K562 (cell line): Measurements from ENCODE around the gene APPL2. TPM values are rescaled to one million over a fixed set of nuclear protein-coding genes. Genes with fewer than 3 reads are reported as not detected.

Experiments
- ARID1B ChIP-seq: fragments of 450-650 bp; IDR thresholded peaks from 2 replicates; pipeline ENCODE4 v1.6.1; 2016; ENCODE audit warnings: antibody characterized with exemption, mild to moderate bottlenecking, inconsistent platforms
- ARID2 ChIP-seq: fragments of 450-650 bp; IDR thresholded peaks from 2 replicates; pipeline ENCODE4 v1.6.1; 2017; ENCODE audit warnings: antibody characterized with exemption, mild to moderate bottlenecking
- HDGF ChIP-seq: fragments of 450-650 bp; IDR thresholded peaks from 2 replicates; pipeline ENCODE4 v1.6.1; 2016
- PCBP2 ChIP-seq: fragments of 200-400 bp; formaldehyde crosslinking; IDR thresholded peaks from 2 replicates; pipeline ENCODE4 v1.6.1; 2018; ENCODE audit warnings: low read length, low read depth, mild to moderate bottlenecking, moderate library complexity; ENCODE audit not compliant: poor library complexity, severe bottlenecking
- ZNF212 ChIP-seq: fragments of 450-650 bp; formaldehyde crosslinking; IDR thresholded peaks from 2 replicates; pipeline ENCODE4 v1.4.0; 2020; ENCODE audit warnings: mild to moderate bottlenecking
- ZNF511 ChIP-seq: sonication (generic); formaldehyde crosslinking; IDR thresholded peaks from 2 replicates; pipeline ENCODE4 v1.8.0; 2022; ENCODE audit warnings: mild to moderate bottlenecking, missing genetic modification reagents
- polyA plus RNA-seq, 8 experiments: library from polyadenylated mRNA; depleted of rRNA in 4 of 8; stranded (reverse) in 5 of 8; unstranded in 3 of 8; fragments of >200 nt; fragmentation: Nextera tagmentation in 2 of 8; fragmentation: Illumina TruSeq in 1 of 8; extraction: Ambion mirVana in 2 of 8; extraction: Trizol in 1 of 8; gene quantifications; 2 replicates each; pipeline versions ENCODE4 v1.2.1 to v1.2.3, GENCODE V29; 2011 to 2014; ENCODE audit warnings: inconsistent platforms in 1 of 8, missing spikeins in 1 of 8
- total RNA-seq, 7 experiments: library from RNA; depleted of rRNA in 6 of 7; stranded (reverse); fragments of >200 nt in 6 of 7; fragmentation: Illumina TruSeq in 2 of 7; extraction: Trizol in 2 of 7; gene quantifications; 2 replicates each; pipeline versions ENCODE4 v1.2.1 to v1.2.3, GENCODE V29; 2011 to 2021; ENCODE audit warnings: low replicate concordance in 1 of 7
- TF ChIP-seq, protein P1 (sequence below): sonication (generic); formaldehyde crosslinking; IDR thresholded peaks from 2 replicates; pipeline ENCODE4 v1.8.0; 2023; ENCODE audit warnings: missing genetic modification reagents, mild to moderate bottlenecking, borderline replicate concordance
- TF ChIP-seq, protein P2 (sequence below): sonication (generic); formaldehyde crosslinking; IDR thresholded peaks from 2 replicates; pipeline ENCODE4 v1.8.0; 2022; ENCODE audit warnings: missing genetic modification reagents, mild to moderate bottlenecking, borderline replicate concordance

The APPL2 gene
- total and polyA plus RNA-seq, 9 of the 15 experiments (the other 6 are each of a cell fraction or from before 2014, with no cell fraction given), result 2.1 to 14.4 (median 8.2) TPM

- no peak for TF ChIP-seq PCBP2
- no peak for TF ChIP-seq ZNF212 (CRISPR knock-in tag)
- TF ChIP-seq, protein P1, sequence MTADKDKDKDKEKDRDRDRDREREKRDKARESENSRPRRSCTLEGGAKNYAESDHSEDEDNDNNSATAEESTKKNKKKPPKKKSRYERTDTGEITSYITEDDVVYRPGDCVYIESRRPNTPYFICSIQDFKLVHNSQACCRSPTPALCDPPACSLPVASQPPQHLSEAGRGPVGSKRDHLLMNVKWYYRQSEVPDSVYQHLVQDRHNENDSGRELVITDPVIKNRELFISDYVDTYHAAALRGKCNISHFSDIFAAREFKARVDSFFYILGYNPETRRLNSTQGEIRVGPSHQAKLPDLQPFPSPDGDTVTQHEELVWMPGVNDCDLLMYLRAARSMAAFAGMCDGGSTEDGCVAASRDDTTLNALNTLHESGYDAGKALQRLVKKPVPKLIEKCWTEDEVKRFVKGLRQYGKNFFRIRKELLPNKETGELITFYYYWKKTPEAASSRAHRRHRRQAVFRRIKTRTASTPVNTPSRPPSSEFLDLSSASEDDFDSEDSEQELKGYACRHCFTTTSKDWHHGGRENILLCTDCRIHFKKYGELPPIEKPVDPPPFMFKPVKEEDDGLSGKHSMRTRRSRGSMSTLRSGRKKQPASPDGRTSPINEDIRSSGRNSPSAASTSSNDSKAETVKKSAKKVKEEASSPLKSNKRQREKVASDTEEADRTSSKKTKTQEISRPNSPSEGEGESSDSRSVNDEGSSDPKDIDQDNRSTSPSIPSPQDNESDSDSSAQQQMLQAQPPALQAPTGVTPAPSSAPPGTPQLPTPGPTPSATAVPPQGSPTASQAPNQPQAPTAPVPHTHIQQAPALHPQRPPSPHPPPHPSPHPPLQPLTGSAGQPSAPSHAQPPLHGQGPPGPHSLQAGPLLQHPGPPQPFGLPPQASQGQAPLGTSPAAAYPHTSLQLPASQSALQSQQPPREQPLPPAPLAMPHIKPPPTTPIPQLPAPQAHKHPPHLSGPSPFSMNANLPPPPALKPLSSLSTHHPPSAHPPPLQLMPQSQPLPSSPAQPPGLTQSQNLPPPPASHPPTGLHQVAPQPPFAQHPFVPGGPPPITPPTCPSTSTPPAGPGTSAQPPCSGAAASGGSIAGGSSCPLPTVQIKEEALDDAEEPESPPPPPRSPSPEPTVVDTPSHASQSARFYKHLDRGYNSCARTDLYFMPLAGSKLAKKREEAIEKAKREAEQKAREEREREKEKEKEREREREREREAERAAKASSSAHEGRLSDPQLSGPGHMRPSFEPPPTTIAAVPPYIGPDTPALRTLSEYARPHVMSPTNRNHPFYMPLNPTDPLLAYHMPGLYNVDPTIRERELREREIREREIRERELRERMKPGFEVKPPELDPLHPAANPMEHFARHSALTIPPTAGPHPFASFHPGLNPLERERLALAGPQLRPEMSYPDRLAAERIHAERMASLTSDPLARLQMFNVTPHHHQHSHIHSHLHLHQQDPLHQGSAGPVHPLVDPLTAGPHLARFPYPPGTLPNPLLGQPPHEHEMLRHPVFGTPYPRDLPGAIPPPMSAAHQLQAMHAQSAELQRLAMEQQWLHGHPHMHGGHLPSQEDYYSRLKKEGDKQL (CRISPR knock-in tag), result no peak
- TF ChIP-seq, protein P2, sequence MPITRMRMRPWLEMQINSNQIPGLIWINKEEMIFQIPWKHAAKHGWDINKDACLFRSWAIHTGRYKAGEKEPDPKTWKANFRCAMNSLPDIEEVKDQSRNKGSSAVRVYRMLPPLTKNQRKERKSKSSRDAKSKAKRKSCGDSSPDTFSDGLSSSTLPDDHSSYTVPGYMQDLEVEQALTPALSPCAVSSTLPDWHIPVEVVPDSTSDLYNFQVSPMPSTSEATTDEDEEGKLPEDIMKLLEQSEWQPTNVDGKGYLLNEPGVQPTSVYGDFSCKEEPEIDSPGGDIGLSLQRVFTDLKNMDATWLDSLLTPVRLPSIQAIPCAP (CRISPR knock-in tag), result no peak
- TF ChIP-seq ARID1B, result no peak
- TF ChIP-seq ARID2, result no peak
- TF ChIP-seq HDGF, result no peak
- no peak for TF ChIP-seq ZNF511 (CRISPR knock-in tag)
- TF ChIP-seq, all 486 proteins: peak for 0
Observed at GRCh38 chr12:105280966-105281693, 45.2 kb upstream of the APPL2 start (continued).
